NT2/D1 (cell line): ENCODE measurements around the gene SPOPL.

ENCODE experiments used
- DNase-seq: peaks from one replicate; pipeline ENCODE4 v3.0.0-alpha.2; 2011; ENCODE audit warnings: low read depth, low spot score
- H3K27me3 ChIP-seq: 2 replicates; pipeline ENCODE4 v1.6.0; 2011; ENCODE audit warnings: mild to moderate bottlenecking; ENCODE audit not compliant: insufficient read length, insufficient read depth
- H3K36me3 ChIP-seq: 2 replicates; pipeline ENCODE4 v1.6.1; 2011; ENCODE audit warnings: mild to moderate bottlenecking, low read length, mixed read lengths; ENCODE audit not compliant: insufficient read depth, insufficient read length
- H3K4me1 ChIP-seq: 2 replicates; pipeline ENCODE4 v1.5.1; 2011; ENCODE audit not compliant: insufficient read depth, insufficient read length
- H3K4me3 ChIP-seq: 2 replicates; pipeline ENCODE4 v1.5.1; 2011; ENCODE audit warnings: low read depth; ENCODE audit not compliant: insufficient read length
- H3K9ac ChIP-seq: 2 replicates; pipeline ENCODE4 v1.6.0; 2011; ENCODE audit warnings: low read depth; ENCODE audit not compliant: insufficient read length
- H3K9me3 ChIP-seq: 2 replicates; pipeline ENCODE4 v1.5.1; 2011; ENCODE audit warnings: mild to moderate bottlenecking, low read length; ENCODE audit not compliant: insufficient read depth
- SUZ12 ChIP-seq: IDR thresholded peaks from 2 replicates; pipeline ENCODE4 v1.6.1; 2011; ENCODE audit not compliant: insufficient read length, insufficient read depth; ENCODE audit errors: extremely low read depth
- YY1 ChIP-seq: IDR thresholded peaks from 2 replicates; pipeline ENCODE4 v1.6.1; 2011; ENCODE audit not compliant: insufficient read length, insufficient read depth
- ZNF274 ChIP-seq: IDR thresholded peaks from 2 replicates; pipeline ENCODE4 v1.6.1; 2011; ENCODE audit warnings: mild to moderate bottlenecking, low read depth, low read length

The SPOPL gene

GRCh38 chr2:138577066-138577465, 75.5 kb downstream of the SPOPL start:
- Histone ChIP-seq H3K4me3 (no peak overlapping the region), H3K4me1 (no peaks in the 10 kb centered on the region), H3K36me3 (no peaks in the 10 kb centered on the region), H3K9ac (no peak overlapping the region), H3K9me3 (no peaks in the 10 kb centered on the region), H3K27me3 (no peaks in the 10 kb centered on the region)
- DNase-seq, result no peak
- TF ChIP-seq YY1 (no peak), SUZ12 (no peak), ZNF274 (no peak)

- Histone ChIP-seq H3K9ac (no peak overlapping the region), H3K27me3 (no peaks in the 10 kb centered on the region), H3K4me3 (no peak overlapping the region), H3K4me1 (no peaks in the 10 kb centered on the region), H3K36me3 (peaks cover 2% of the 10 kb centered on the region), H3K9me3 (no peaks in the 10 kb centered on the region)
- TF ChIP-seq SUZ12 (no peak), ZNF274 (no peak)
- DNase-seq, result no peak
Observed at GRCh38 chr2:138579556-138579955, 78.0 kb downstream of the SPOPL start.

- Histone ChIP-seq H3K4me3 (no peak overlapping the region), H3K27me3 (no peaks in the 10 kb centered on the region), H3K36me3 (peaks cover 2% of the 10 kb centered on the region), H3K4me1 (no peaks in the 10 kb centered on the region), H3K9ac (no peak overlapping the region), H3K9me3 (no peaks in the 10 kb centered on the region)
- DNase-seq, result no peak
- TF ChIP-seq SUZ12 (no peak), YY1 (no peak), ZNF274 (no peak)
Observed at GRCh38 chr2:138581909-138582308, 80.3 kb downstream of the SPOPL start.

- no peak for TF ChIP-seq SUZ12
- TF ChIP-seq ZNF274, result no peak
- no peak for TF ChIP-seq YY1
Observed at GRCh38 chr2:138589663-138590062, 88.1 kb downstream of the SPOPL start.

GRCh38 chr2:138596403-138596802, 94.8 kb downstream of the SPOPL start:
- H3K4me1 ChIP-seq, result peaks cover 5% of the 10 kb centered on the region
- no peak overlapping the region for H3K4me3 ChIP-seq
- no peaks in the 10 kb centered on the region for H3K36me3 ChIP-seq
- no peaks in the 10 kb centered on the region for H3K27me3 ChIP-seq
- H3K9ac ChIP-seq, result no peak overlapping the region
- no peaks in the 10 kb centered on the region for H3K9me3 ChIP-seq
- TF ChIP-seq YY1 (no peak), ZNF274 (no peak), SUZ12 (no peak)
- peak; percentile 15 for DNase-seq

More at GRCh38 chr2:138589663-138590062, 88.1 kb downstream of the SPOPL start:
- no peaks in the 10 kb centered on the region for H3K27me3 ChIP-seq
- no peak overlapping the region for H3K9ac ChIP-seq
- no peaks in the 10 kb centered on the region for H3K36me3 ChIP-seq
- no peak overlapping the region for H3K4me3 ChIP-seq
- no peak for DNase-seq
- no peaks in the 10 kb centered on the region for H3K9me3 ChIP-seq
- no peaks in the 10 kb centered on the region for H3K4me1 ChIP-seq

GRCh38 chr2:138600732-138601457, 99.3 kb downstream of the SPOPL start:
- H3K4me3 ChIP-seq, result no peak overlapping the region
- H3K4me1 ChIP-seq, result peaks cover 5% of the 10 kb centered on the region
- TF ChIP-seq SUZ12, result no peak
- TF ChIP-seq ZNF274, result no peak
- no peak for TF ChIP-seq YY1
- no peaks in the 10 kb centered on the region for H3K36me3 ChIP-seq
- H3K9ac ChIP-seq, result no peak overlapping the region
- no peaks in the 10 kb centered on the region for H3K9me3 ChIP-seq
- no peaks in the 10 kb centered on the region for H3K27me3 ChIP-seq
- DNase-seq, result no peak

GRCh38 chr2:138601458-138602165, 100.0 kb downstream of the SPOPL start:
- Histone ChIP-seq H3K9ac (no peak overlapping the region), H3K27me3 (no peaks in the 10 kb centered on the region), H3K4me1 (peaks cover under 1% of the 10 kb centered on the region), H3K36me3 (no peaks in the 10 kb centered on the region), H3K4me3 (no peak overlapping the region), H3K9me3 (no peaks in the 10 kb centered on the region)
- no peak for TF ChIP-seq SUZ12
- no peak for TF ChIP-seq YY1
- TF ChIP-seq ZNF274, result no peak
- DNase-seq, result no peak
